HFFc6 (cell line): ENCODE measurements around the gene CCDC148. TPM values are rescaled to one million over a fixed set of nuclear protein-coding genes. Genes with fewer than 3 reads are reported as not detected.
"Not testable (repeated sequence)": the region's sequence is repeated elsewhere in the genome, so short reads cannot be mapped to it uniquely, and the experiment has no call there.

Experiments used
- DNase-seq: peaks from one replicate; pipeline ENCODE4 v3.0.0-alpha.2; 2018
- H3K27ac Mint-ChIP-seq: 2 replicates; pipeline ENCODE4 v1.8.0; 2020; ENCODE audit warnings: mild to moderate bottlenecking, mixed read lengths
- H3K27me3 Mint-ChIP-seq: 2 replicates; pipeline ENCODE4 v1.8.0; 2021; ENCODE audit warnings: mild to moderate bottlenecking, moderate library complexity, mixed read lengths; ENCODE audit not compliant: insufficient read depth
- H3K36me3 Mint-ChIP-seq: 2 replicates; pipeline ENCODE4 v1.8.0; 2021; ENCODE audit warnings: low read depth, mixed read lengths
- H3K4me1 Mint-ChIP-seq: 2 replicates; pipeline ENCODE4 v1.8.0; 2020; ENCODE audit warnings: low read depth, mixed read lengths
- H3K4me3 Mint-ChIP-seq: 2 replicates; pipeline ENCODE4 v1.8.0; 2020; ENCODE audit warnings: mild to moderate bottlenecking, moderate library complexity, mixed read lengths
- H3K9me3 Mint-ChIP-seq: 2 replicates; pipeline ENCODE4 v1.8.0; 2020; ENCODE audit warnings: mild to moderate bottlenecking, mixed read lengths
- CTCF ChIP-seq: fragments of 200-600 bp; sonication (generic); IDR thresholded peaks from 2 replicates; pipeline ENCODE4 v1.5.0; 2021; ENCODE audit warnings: antibody characterized with exemption, mild to moderate bottlenecking
- total RNA-seq, 6 experiments: library from RNA; stranded (reverse); fragmentation: NEBNext Ultra II Directional; extraction: Animal tissue kit (Norgen Biotek cat#: 25700); gene quantifications; 2 replicates in 1 of 6; 3 replicates in 5 of 6; pipeline ENCODE4 v1.2.3, GENCODE V29; 2021

CCDC148 gene
- total RNA-seq, 6 experiments from 2014 or later, result 0.66 to 1.3 (median 0.84) TPM

GRCh38 chr2:158473719-158474392 lies 17.3 kb upstream of the CCDC148 start:
- H3K9me3 Mint-ChIP-seq, result no peaks in the 10 kb centered on the region
- H3K4me1 Mint-ChIP-seq, result no peaks in the 10 kb centered on the region
- no peaks in the 10 kb centered on the region for H3K27me3 Mint-ChIP-seq
- H3K27ac Mint-ChIP-seq, result no peak overlapping the region
- no peak overlapping the region for H3K4me3 Mint-ChIP-seq
- DNase-seq, result no peak
- H3K36me3 Mint-ChIP-seq, result peaks cover 29% of the 10 kb centered on the region
- no peak for TF ChIP-seq CTCF

GRCh38 chr2:158473300-158473699 lies 16.7 kb upstream of the CCDC148 start:
- peaks cover 29% of the 10 kb centered on the region for H3K36me3 Mint-ChIP-seq
- not testable (repeated sequence) for H3K4me1 Mint-ChIP-seq, H3K4me3 Mint-ChIP-seq

GRCh38 chr2:158472829-158473228 lies 16.3 kb upstream of the CCDC148 start:
- DNase-seq, H3K4me1 Mint-ChIP-seq, H3K27ac Mint-ChIP-seq, H3K9me3 Mint-ChIP-seq, H3K4me3 Mint-ChIP-seq, H3K27me3 Mint-ChIP-seq: not testable (repeated sequence)
- H3K36me3 Mint-ChIP-seq, result peaks cover 29% of the 10 kb centered on the region

More at GRCh38 chr2:158473300-158473699, 16.7 kb upstream of the CCDC148 start:
- not testable (repeated sequence) for DNase-seq, H3K27me3 Mint-ChIP-seq, H3K27ac Mint-ChIP-seq, H3K9me3 Mint-ChIP-seq

GRCh38 chr2:158467248-158467647 lies 10.7 kb upstream of the CCDC148 start:
- no peaks in the 10 kb centered on the region for H3K27me3 Mint-ChIP-seq
- H3K9me3 Mint-ChIP-seq, result no peaks in the 10 kb centered on the region
- no peak for DNase-seq
- no peak overlapping the region for H3K4me3 Mint-ChIP-seq
- peaks cover 23% of the 10 kb centered on the region for H3K36me3 Mint-ChIP-seq
- no peak overlapping the region for H3K27ac Mint-ChIP-seq
- no peak for TF ChIP-seq CTCF
- peaks cover 18% of the 10 kb centered on the region; the same call in 1 of the 2 replicates for H3K4me1 Mint-ChIP-seq

GRCh38 chr2:158464426-158465281 lies 8.1 kb upstream of the CCDC148 start:
- H3K9me3 Mint-ChIP-seq, result no peaks in the 10 kb centered on the region
- peak; percentile 78 for TF ChIP-seq CTCF
- H3K27me3 Mint-ChIP-seq, result no peaks in the 10 kb centered on the region
- H3K27ac Mint-ChIP-seq, result no peak overlapping the region
- DNase-seq, result no peak
- H3K4me1 Mint-ChIP-seq, result peaks cover 40% of the 10 kb centered on the region
- H3K4me3 Mint-ChIP-seq, result no peak overlapping the region
- H3K36me3 Mint-ChIP-seq, result peaks cover 7% of the 10 kb centered on the region

- no peak for TF ChIP-seq CTCF
- H3K27ac Mint-ChIP-seq, result no peak overlapping the region
- no peak overlapping the region for H3K4me3 Mint-ChIP-seq
- DNase-seq, result no peak
- peaks cover 51% of the 10 kb centered on the region for H3K4me1 Mint-ChIP-seq
- no peaks in the 10 kb centered on the region for H3K27me3 Mint-ChIP-seq
- H3K9me3 Mint-ChIP-seq, result no peaks in the 10 kb centered on the region
- H3K36me3 Mint-ChIP-seq, result no peaks in the 10 kb centered on the region
Measured at GRCh38 chr2:158463496-158464095, 7.0 kb upstream of the CCDC148 start.
